Upper lobe of left lung (tissue), 4 donors: Measurements from ENCODE around the gene AKR7A2.

Experiments used
- POLR2A ChIP-seq, 4 donors: fragments of 450-650 bp; IDR thresholded peaks; one replicate each; pipeline ENCODE4 v1.5.1; 2016 to 2017; ENCODE audit warnings: antibody characterized with exemption in 4 of 4, mild to moderate bottlenecking in 2 of 4
- POLR2AphosphoS5 ChIP-seq, 2 donors: sonication (generic); formaldehyde crosslinking; IDR thresholded peaks; one replicate each; pipeline ENCODE4 v1.5.1; 2017; ENCODE audit warnings: antibody characterized with exemption in 2 of 2
- TF ChIP-seq, protein P1 (sequence below), 6 experiments: fragments of 450-650 bp in 4 of 6; fragments of 200-600 bp in 2 of 6; sonication (generic) in 2 of 6; IDR thresholded peaks; one replicate each; pipeline ENCODE4 v1.5.1; 2016 to 2019; ENCODE audit warnings: antibody characterized with exemption in 6 of 6

DNA sequence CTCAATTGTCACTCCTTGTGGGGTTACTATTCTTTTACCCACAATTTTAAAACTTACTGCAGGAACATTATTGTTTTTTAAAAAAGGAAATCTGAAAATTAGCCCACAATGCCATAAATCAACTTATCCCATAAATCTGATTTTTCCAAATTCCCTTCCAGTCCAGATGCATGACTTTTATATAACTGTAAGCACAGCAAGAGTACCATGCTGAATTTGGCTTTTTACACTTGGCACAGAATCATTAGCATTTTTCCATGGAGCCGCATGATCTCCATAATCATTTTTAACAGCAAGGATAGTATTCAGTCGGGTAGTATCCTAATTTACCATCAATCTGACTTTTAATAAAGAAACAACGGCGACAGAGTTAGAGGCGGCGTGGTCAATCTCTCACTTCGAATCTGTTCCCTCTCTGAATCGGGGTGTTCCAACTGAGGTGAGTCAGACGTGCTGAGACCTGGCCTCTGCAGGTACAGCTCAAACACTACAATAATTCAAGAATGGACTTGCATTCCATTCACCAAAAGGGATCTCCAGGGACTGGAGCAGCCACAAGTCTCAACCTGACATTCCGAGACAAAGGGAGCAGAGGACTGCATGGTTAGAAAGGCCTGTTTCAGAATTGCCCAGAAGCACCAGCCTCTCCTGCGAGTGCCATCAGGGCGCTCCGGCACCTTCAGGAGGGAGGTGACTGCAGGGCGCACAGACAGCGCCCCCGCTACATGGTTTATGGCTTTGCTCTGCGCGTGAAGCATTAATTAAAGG, 49.1 kb upstream of the AKR7A2 start:
- TF ChIP-seq, protein P1, sequence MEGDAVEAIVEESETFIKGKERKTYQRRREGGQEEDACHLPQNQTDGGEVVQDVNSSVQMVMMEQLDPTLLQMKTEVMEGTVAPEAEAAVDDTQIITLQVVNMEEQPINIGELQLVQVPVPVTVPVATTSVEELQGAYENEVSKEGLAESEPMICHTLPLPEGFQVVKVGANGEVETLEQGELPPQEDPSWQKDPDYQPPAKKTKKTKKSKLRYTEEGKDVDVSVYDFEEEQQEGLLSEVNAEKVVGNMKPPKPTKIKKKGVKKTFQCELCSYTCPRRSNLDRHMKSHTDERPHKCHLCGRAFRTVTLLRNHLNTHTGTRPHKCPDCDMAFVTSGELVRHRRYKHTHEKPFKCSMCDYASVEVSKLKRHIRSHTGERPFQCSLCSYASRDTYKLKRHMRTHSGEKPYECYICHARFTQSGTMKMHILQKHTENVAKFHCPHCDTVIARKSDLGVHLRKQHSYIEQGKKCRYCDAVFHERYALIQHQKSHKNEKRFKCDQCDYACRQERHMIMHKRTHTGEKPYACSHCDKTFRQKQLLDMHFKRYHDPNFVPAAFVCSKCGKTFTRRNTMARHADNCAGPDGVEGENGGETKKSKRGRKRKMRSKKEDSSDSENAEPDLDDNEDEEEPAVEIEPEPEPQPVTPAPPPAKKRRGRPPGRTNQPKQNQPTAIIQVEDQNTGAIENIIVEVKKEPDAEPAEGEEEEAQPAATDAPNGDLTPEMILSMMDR (IDR thresholded peaks at IDR 0.05) = no peak
- TF ChIP-seq POLR2AphosphoS5 (IDR thresholded peaks at IDR 0.05) = no peak
- no peak for TF ChIP-seq POLR2A (IDR thresholded peaks at IDR 0.05)
